Measurements from ENCODE around the gene NUP210L.

Gene NUP210L

DNA sequence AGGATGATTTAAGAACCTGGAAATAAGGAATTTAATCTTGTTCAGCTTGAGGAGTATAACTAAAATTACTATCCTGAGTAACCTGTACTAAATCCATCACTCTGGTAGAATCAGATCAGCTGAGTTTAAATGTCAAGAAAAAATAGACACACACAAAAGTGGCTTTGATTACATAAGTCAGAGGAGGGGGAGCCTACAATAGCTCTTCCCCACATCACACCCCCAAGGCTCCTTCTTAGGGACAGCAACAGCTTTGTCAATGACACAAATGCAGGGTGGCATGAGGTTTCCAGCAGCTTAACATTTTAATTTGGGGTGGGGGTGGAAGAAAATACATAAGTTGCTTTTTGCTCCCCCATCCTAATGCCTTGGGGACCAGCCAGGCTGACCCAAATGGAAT lies 12.6 kb upstream of the NUP210L start:
- no peaks in the 10 kb centered on the region for H3K27me3 ChIP-seq (ENCODE audit: insufficient read depth, insufficient read length)
- no peak overlapping the region for H3K9ac ChIP-seq (ENCODE audit: insufficient read length, low read depth)
- no peak for TF ChIP-seq YY1 (IDR thresholded peaks at IDR 0.05; ENCODE audit: insufficient read depth, insufficient read length)
- no peak overlapping the region for H3K4me3 ChIP-seq (ENCODE audit: insufficient read length, low read depth)
- peaks cover 99% of the 10 kb centered on the region for H3K36me3 ChIP-seq (ENCODE audit: insufficient read depth, insufficient read length, low read length)
- H3K4me1 ChIP-seq (ENCODE audit: insufficient read depth, insufficient read length), result no peaks in the 10 kb centered on the region
- no peak for DNase-seq (ENCODE audit: low read depth, low spot score)
- no peaks in the 10 kb centered on the region for H3K9me3 ChIP-seq (ENCODE audit: insufficient read depth, low read length)

DNA sequence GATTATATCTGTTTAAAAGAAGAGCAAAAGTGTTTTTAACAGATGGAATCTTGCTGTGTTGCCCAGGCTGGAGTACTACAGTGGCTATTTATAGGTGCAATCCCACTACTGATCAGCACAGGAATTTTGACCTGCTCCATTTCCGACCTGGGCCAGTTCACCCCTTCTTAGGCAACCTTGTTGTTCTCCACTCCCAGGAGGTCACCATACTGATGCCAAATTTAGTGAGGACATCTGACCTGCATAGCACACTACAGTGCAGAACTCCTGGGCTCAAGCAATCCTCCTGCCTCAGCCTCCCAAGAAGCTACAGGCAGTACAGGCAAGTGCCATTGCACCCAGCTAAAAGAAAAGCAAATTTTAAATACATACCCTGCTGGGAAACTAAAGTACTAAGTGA lies 11.3 kb upstream of the NUP210L start:
- TF ChIP-seq SUZ12 (IDR thresholded peaks at IDR 0.05; ENCODE audit: extremely low read depth, insufficient read depth, insufficient read length) (no peak), YY1 (IDR thresholded peaks at IDR 0.05; ENCODE audit: insufficient read depth, insufficient read length) (no peak), ZNF274 (IDR thresholded peaks at IDR 0.05; ENCODE audit: low read depth, low read length) (no peak)
- DNase-seq (ENCODE audit: low read depth, low spot score), result no peak
- Histone ChIP-seq H3K9ac (ENCODE audit: insufficient read length, low read depth) (no peak overlapping the region), H3K27me3 (ENCODE audit: insufficient read depth, insufficient read length) (no peaks in the 10 kb centered on the region), H3K9me3 (ENCODE audit: insufficient read depth, low read length) (peaks cover 5% of the 10 kb centered on the region; the same call in 1 of the 2 replicates), H3K36me3 (ENCODE audit: insufficient read depth, insufficient read length, low read length) (peaks cover 96% of the 10 kb centered on the region), H3K4me3 (ENCODE audit: insufficient read length, low read depth) (no peak overlapping the region), H3K4me1 (ENCODE audit: insufficient read depth, insufficient read length) (no peaks in the 10 kb centered on the region)

GRCh38 chr1:154159554-154159953 lies 4.7 kb upstream of the NUP210L start:
- Histone ChIP-seq H3K9me3 (ENCODE audit: insufficient read depth, low read length) (peaks cover 22% of the 10 kb centered on the region), H3K36me3 (ENCODE audit: insufficient read depth, insufficient read length, low read length) (peaks cover 85% of the 10 kb centered on the region), H3K9ac (ENCODE audit: insufficient read length, low read depth) (no peak overlapping the region), H3K4me3 (ENCODE audit: insufficient read length, low read depth) (no peak overlapping the region), H3K4me1 (ENCODE audit: insufficient read depth, insufficient read length) (peaks cover 2% of the 10 kb centered on the region), H3K27me3 (ENCODE audit: insufficient read depth, insufficient read length) (no peaks in the 10 kb centered on the region)
- no peak for DNase-seq (ENCODE audit: low read depth, low spot score)
- TF ChIP-seq YY1 (IDR thresholded peaks at IDR 0.05; ENCODE audit: insufficient read depth, insufficient read length) (no peak), ZNF274 (IDR thresholded peaks at IDR 0.05; ENCODE audit: low read depth, low read length) (no peak), SUZ12 (IDR thresholded peaks at IDR 0.05; ENCODE audit: extremely low read depth, insufficient read depth, insufficient read length) (no peak)

GRCh38 chr1:154158307-154159125 lies 3.6 kb upstream of the NUP210L start:
- TF ChIP-seq ZNF274 (IDR thresholded peaks at IDR 0.05; ENCODE audit: low read depth, low read length) (no peak), YY1 (IDR thresholded peaks at IDR 0.05; ENCODE audit: insufficient read depth, insufficient read length) (no peak), SUZ12 (IDR thresholded peaks at IDR 0.05; ENCODE audit: extremely low read depth, insufficient read depth, insufficient read length) (no peak)
- DNase-seq (ENCODE audit: low read depth, low spot score), result no peak
- Histone ChIP-seq H3K9ac (ENCODE audit: insufficient read length, low read depth) (no peak overlapping the region), H3K4me1 (ENCODE audit: insufficient read depth, insufficient read length) (peaks cover 4% of the 10 kb centered on the region), H3K9me3 (ENCODE audit: insufficient read depth, low read length) (peaks cover 22% of the 10 kb centered on the region), H3K36me3 (ENCODE audit: insufficient read depth, insufficient read length, low read length) (peaks cover 80% of the 10 kb centered on the region), H3K27me3 (ENCODE audit: insufficient read depth, insufficient read length) (no peaks in the 10 kb centered on the region), H3K4me3 (ENCODE audit: insufficient read length, low read depth) (no peak overlapping the region)

GRCh38 chr1:154157520-154158306 lies 2.8 kb upstream of the NUP210L start:
- peaks cover 72% of the 10 kb centered on the region for H3K36me3 ChIP-seq (ENCODE audit: insufficient read depth, insufficient read length, low read length)
- no peak for DNase-seq (ENCODE audit: low read depth, low spot score)
- peak overlapping the region; percentile 12 for H3K9ac ChIP-seq (ENCODE audit: insufficient read length, low read depth)

GRCh38 chr1:154155251-154155650 lies 378 bp upstream of the NUP210L start:
- no peaks in the 10 kb centered on the region for H3K27me3 ChIP-seq (ENCODE audit: insufficient read depth, insufficient read length)
- no peak for DNase-seq (ENCODE audit: low read depth, low spot score)
- TF ChIP-seq SUZ12 (IDR thresholded peaks at IDR 0.05; ENCODE audit: extremely low read depth, insufficient read depth, insufficient read length) (no peak), YY1 (IDR thresholded peaks at IDR 0.05; ENCODE audit: insufficient read depth, insufficient read length) (no peak), ZNF274 (IDR thresholded peaks at IDR 0.05; ENCODE audit: low read depth, low read length) (no peak)
- H3K4me1 ChIP-seq (ENCODE audit: insufficient read depth, insufficient read length), result peaks cover 4% of the 10 kb centered on the region
- H3K9ac ChIP-seq (ENCODE audit: insufficient read length, low read depth), result no peak overlapping the region
- H3K36me3 ChIP-seq (ENCODE audit: insufficient read depth, insufficient read length, low read length), result peaks cover 50% of the 10 kb centered on the region
- H3K4me3 ChIP-seq (ENCODE audit: insufficient read length, low read depth), result no peak overlapping the region
- H3K9me3 ChIP-seq (ENCODE audit: insufficient read depth, low read length), result peaks cover 10% of the 10 kb centered on the region

More at GRCh38 chr1:154157520-154158306, 2.8 kb upstream of the NUP210L start:
- no peak overlapping the region for H3K4me3 ChIP-seq (ENCODE audit: insufficient read length, low read depth)
- no peaks in the 10 kb centered on the region for H3K27me3 ChIP-seq (ENCODE audit: insufficient read depth, insufficient read length)
- TF ChIP-seq ZNF274 (IDR thresholded peaks at IDR 0.05; ENCODE audit: low read depth, low read length) (no peak), YY1 (IDR thresholded peaks at IDR 0.05; ENCODE audit: insufficient read depth, insufficient read length) (no peak), SUZ12 (IDR thresholded peaks at IDR 0.05; ENCODE audit: extremely low read depth, insufficient read depth, insufficient read length) (no peak)
- peaks cover 4% of the 10 kb centered on the region for H3K4me1 ChIP-seq (ENCODE audit: insufficient read depth, insufficient read length)
- H3K9me3 ChIP-seq (ENCODE audit: insufficient read depth, low read length), result peaks cover 22% of the 10 kb centered on the region

DNA sequence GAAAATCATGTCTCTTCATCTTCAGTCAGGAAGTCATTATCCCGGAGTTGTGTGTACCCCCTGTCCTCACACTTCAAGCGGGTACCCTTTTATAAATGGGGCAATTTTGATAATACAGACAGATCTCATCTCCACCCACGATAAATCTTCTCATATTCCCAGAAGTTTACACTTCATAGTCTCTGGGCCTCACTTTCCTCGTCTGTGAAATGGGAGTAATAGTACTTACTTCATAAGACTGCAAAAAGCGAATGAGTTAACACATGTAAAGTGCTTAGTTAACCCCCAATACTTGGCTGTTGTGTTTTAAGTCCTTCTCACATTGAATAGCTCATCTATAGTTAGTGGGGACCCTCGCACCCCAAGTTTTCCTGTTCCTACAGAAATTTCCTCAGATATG lies 820 bp downstream of the NUP210L start:
- Histone ChIP-seq H3K27me3 (ENCODE audit: insufficient read depth, insufficient read length) (no peaks in the 10 kb centered on the region), H3K4me3 (ENCODE audit: insufficient read length, low read depth) (no peak overlapping the region)
- TF ChIP-seq ZNF274 (IDR thresholded peaks at IDR 0.05; ENCODE audit: low read depth, low read length) (no peak), SUZ12 (IDR thresholded peaks at IDR 0.05; ENCODE audit: extremely low read depth, insufficient read depth, insufficient read length) (no peak), YY1 (IDR thresholded peaks at IDR 0.05; ENCODE audit: insufficient read depth, insufficient read length) (no peak)

More for the DNA sequence above, 820 bp downstream of the NUP210L start:
- Histone ChIP-seq H3K4me1 (ENCODE audit: insufficient read depth, insufficient read length) (peaks cover 4% of the 10 kb centered on the region), H3K9me3 (ENCODE audit: insufficient read depth, low read length) (no peaks in the 10 kb centered on the region), H3K9ac (ENCODE audit: insufficient read length, low read depth) (no peak overlapping the region), H3K36me3 (ENCODE audit: insufficient read depth, insufficient read length, low read length) (peaks cover 38% of the 10 kb centered on the region)
- DNase-seq (ENCODE audit: low read depth, low spot score), result no peak

Measured in NT2/D1 (cell line).